Measurements from ENCODE around the gene ARF4.
"Not testable (repeated sequence)": the region's sequence is repeated elsewhere in the genome, so short reads cannot be mapped to it uniquely, and the experiment has no call there.

ARF4 gene

DNA sequence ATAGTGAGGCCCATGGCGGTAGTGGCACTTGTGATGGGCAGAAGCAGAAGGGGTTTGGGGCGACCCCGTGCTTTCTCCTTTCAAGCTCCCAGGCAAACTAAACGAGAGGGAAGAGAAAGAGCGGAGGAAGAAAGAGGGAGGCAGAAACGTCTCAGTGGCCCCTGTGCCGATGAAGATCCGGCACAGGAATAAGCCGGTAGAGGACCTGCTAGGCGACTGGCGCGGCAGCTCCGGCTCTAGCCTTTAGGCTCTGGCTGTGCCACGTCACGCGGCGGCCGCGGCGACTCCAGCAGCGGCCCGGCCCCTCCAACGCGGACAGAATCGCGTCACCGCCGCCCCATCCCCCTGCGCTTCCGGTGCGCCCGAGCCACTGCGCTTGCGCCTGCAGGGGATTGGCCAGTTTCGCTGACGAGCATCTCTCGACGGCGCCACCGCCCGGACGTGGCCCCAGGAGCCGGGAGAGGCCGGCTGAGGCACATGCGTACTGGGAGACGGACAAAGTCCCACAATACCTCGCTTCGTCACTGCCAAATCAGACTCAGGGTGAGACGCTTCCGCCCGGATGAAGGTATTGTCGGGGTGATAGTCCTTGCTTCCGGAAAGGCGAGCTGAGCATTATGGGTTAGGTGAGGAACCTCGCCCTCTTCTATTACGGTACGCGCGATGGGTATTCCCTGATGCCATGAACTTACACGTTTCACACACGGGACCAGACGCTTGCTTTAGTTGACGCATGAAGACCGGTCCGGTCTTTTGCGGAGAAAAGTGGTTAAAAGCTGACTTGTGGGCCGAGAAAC lies at the start of gene ARF4:
Gene ARF4 (minus strand): TSS at position 218 of the 797 bp plus-strand sequence. CDS start 204 bp downstream, at position 14.
- peak; percentile 100 for DNase-seq

GRCh38 chr3:57646723-57647122 lies 49.6 kb upstream of the ARF4 start:
- DNase-seq = no peak

DNA sequence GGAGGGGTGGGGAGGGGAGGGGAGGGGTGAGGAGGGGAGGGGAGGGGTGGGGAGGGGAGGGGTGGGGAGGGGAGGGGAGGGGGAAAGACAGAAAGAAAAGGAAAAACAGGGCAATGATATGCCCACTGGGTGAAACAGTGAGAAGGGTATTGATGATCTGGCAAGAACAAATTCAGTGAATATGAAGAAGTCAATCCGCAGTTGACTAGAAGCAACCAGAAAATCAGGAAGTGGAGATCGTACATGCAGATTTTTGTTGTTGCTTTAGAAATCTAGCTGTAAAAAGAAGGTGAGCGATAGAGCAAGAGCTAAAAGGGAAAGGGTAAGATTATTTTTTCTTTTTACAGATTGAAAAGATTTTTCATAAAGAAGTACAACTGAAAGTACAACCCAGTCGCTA lies 47.6 kb upstream of the ARF4 start:
- no peak for DNase-seq

- no peak for DNase-seq
Observed at GRCh38 chr3:57637391-57637790, 40.2 kb upstream of the ARF4 start.

DNA sequence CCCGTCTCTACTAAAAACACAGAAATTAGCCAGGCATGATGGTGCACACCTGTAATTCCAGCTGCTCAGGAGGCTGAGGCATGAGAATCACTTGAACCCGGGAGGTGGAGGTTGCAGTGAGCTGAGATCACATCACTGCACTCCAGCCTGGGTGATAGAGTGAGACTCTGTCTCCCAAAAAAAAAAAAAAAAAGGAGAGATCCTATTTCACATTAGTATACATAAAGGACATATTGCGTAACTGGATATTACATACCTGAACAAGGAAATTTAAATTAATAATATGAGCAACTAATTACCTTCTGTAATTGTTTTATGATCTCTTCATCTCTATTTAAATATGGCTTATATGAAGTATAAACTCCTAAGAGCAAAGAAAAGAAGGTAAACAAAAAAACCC lies 37.1 kb upstream of the ARF4 start:
- not testable (repeated sequence) for DNase-seq

DNA sequence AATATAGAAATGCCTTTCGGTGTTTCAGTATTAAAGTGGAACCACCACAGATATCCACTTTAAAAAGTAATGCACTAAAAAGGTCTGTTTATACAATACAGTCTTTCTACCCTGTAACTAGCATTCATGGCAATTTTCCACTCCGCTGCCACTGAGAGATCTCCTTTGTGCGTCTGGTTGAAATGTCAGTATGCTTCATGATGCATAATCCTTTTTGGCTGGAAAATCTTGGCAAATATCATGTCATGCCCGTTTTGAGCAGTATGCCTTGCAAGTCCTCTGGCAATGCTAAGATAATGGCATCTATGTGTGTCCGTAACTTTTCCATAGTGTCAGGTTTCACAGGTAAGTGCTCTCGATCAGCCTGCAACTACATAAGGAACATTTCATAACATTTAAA lies 30.8 kb upstream of the ARF4 start:
- DNase-seq = no peak

- no peak for DNase-seq
Observed at GRCh38 chr3:57624801-57625200, 27.7 kb upstream of the ARF4 start.

- no peak for DNase-seq
Observed at GRCh38 chr3:57622362-57622761, 25.2 kb upstream of the ARF4 start.

- DNase-seq = no peak
Observed at GRCh38 chr3:57617739-57618138, 20.6 kb upstream of the ARF4 start.

GRCh38 chr3:57616233-57616632 lies 19.1 kb upstream of the ARF4 start:
- no peak for DNase-seq

DNA sequence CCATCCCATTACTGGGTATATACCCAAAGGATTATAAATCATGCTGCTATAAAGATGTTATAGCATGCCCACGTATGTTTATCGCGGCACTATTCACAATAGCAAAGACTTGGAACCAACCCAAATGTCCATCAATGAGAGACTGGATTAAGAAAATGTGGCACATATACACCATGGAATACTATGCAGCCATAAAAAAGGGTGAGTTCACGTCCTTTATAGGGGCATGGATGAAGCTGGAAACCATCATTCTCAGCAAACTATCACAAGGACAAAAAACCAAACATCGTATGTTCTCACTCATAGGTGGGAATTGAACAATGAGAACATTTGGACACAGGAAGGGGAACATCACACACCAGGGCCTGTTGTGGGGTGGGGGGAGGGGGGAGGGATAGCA lies 14.7 kb upstream of the ARF4 start:
- DNase-seq = not testable (repeated sequence)

- no peak for DNase-seq
Observed at GRCh38 chr3:57605683-57606082, 8.5 kb upstream of the ARF4 start.

- DNase-seq = no peak
Observed at GRCh38 chr3:57604971-57605370, 7.8 kb upstream of the ARF4 start.

DNA sequence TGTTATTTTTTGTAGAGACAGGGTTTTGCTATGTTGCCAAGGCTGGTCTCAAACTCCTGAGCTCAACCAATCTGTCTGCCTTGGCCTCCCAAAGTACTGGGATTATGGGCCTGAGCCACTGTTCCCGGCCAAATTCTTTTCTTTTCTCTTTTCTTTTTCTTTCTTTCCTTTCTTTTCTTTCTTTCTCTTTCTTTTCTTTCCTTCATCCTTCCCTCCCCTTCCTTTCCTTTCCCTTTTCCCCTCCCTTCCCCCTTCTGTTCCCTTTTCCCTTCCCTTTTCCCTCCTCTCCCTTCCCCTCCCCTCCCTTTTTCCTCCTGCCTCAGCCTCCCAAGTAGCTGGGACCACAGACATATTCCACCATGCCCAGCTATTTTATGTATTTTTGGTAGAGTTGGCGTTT lies 3.1 kb upstream of the ARF4 start:
- DNase-seq = no peak

DNA sequence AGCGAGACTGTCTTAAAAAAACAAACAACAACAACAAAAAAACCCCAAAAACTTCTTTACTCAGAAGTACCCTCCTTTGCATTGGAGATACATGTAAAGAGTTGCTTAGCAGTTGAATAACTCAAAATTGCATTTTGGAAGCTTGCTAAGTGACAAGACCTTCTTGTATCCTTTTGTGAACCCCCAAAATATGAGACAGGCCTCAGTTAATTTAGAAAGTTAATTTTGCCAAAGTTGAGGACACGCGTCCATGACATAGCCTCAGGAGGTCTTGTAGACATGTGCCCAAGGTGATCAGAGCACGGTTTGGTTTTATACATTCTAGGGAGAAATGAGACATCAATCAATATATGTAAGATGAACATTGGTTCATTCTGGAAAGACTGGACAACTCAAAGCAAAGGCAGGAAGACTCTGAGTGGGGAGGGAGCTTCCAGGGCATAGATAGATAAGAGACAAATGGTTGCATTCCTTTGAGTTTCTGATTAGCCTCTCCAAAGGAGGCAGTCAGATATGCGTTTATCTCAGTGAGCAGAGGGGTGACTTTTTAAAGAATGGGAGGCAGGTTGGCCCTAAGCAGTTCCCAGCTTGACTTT lies 1.7 kb upstream of the ARF4 start:
- no peak for DNase-seq

GRCh38 chr3:57596495-57597126 lies 533 bp downstream of the ARF4 start:
- peak; percentile 69 for DNase-seq

GRCh38 chr3:57594576-57594975 lies 2.6 kb downstream of the ARF4 start:
- no peak for DNase-seq

DNA sequence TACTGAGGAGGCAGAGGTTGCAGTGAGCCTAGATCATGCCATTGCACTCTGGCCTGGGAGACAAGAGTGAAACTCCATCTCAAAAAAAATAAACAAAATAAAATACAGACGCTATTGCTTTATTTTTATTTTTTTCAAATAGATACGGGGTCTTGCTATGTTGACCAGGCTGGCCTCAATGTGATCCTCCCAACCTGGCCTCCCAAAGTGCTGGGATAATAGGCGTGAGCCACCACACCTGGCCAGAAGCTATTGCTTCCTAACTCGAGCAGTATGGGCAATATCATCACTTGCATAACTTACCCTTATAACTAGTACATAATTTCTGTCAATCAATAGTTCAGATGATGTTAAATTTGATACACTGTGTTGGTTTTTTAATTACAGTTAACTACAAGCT lies 3.0 kb downstream of the ARF4 start:
- DNase-seq = no peak

GRCh38 chr3:57592306-57592705 lies 4.8 kb downstream of the ARF4 start:
- no peak for DNase-seq

DNA sequence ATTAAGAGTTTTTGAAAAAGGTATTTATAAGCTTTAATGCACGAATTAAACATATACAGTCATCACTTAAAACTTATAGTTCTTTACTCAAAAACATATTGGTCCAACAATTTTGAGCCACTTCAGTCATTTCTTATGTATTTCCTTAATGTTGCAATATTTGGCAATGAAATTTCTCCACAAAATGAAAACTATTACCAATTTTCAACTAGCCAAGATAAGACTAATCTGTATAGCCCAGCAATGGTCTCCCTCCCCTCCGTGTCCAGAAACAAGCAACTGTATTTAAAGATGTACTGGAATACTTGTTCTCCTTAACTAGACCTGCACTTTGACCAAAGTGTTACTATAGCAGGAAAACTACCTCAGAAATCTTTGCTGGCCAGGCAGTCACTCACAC lies 9.2 kb downstream of the ARF4 start:
- no peak for DNase-seq

- DNase-seq = no peak
Observed at GRCh38 chr3:57586778-57587177, 10.4 kb downstream of the ARF4 start.

DNA sequence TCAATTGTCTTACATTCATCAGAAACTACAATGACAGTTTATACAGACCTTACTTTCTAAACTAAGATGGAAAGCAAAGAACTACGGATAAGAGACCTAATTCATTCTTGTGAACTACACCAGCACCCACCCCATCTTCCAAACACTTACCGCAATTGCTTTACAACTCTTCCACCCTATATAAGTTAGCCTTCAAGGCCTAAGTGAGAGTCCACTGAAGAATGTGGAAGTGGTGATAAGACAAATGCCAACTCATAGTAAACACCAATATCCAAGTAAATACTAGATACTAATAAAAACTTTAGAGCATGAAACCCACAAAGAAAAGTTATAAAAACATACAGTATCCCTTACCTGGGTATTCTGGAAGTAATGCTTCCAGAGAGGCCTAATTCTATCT lies 13.6 kb downstream of the ARF4 start:
- DNase-seq = no peak

GRCh38 chr3:57582474-57583168 lies 14.5 kb downstream of the ARF4 start:
- no peak for DNase-seq

GRCh38 chr3:57577801-57578200 lies 19.3 kb downstream of the ARF4 start:
- no peak for DNase-seq
